IMR-90 (cell line): ENCODE measurements around the gene NECTIN2. TPM values are rescaled to one million over a fixed set of nuclear protein-coding genes. Genes with fewer than 3 reads are reported as not detected.

Source experiments
- ATAC-seq: fragments of 200-7000 bp; cut with Tn5 transposase; 2 replicates; pipeline ENCODE4 v1.9.1; 2020; ENCODE audit warnings: low read depth, mild to moderate bottlenecking, moderate library complexity
- BruUV-seq: library from RNA; stranded (reverse); fragments of 400-500 nt; replicated peaks from 2 replicates; lab custom pipeline; 2021; lab: Mats Ljungman, UMichigan
- CTCF ChIA-PET: fragments of 300-600 bp; formaldehyde crosslinking; extraction: SDS; loops from one replicate; lab custom pipeline; 2021; ENCODE audit warnings: antibody characterized with exemption; lab: Yijun Ruan, JAX
- POLR2A ChIA-PET: fragments of 300-600 bp; sonication (Branson Sonifier 250); formaldehyde crosslinking; loops from one replicate; lab custom pipeline; 2022; ENCODE audit warnings: antibody characterized with exemption; ENCODE audit not compliant: unreplicated experiment; lab: Charles Lee
- DNase-seq: peaks from one replicate; pipeline ENCODE4 v3.0.0; 2013
- H2AFZ ChIP-seq: replicated peaks from 2 replicates; pipeline ENCODE3; 2013; ENCODE audit warnings: low read length, mild to moderate bottlenecking; ENCODE audit not compliant: poor library complexity
- H2AK5ac ChIP-seq: 2 replicates; pipeline ENCODE4 v1.6.1; 2013; ENCODE audit warnings: low read depth, low read length, inconsistent platforms
- H2AK9ac ChIP-seq: replicated peaks from 2 replicates; pipeline ENCODE3; 2013; ENCODE audit warnings: mild to moderate bottlenecking, low read depth, low read length, moderate library complexity; ENCODE audit not compliant: poor library complexity
- H2BK120ac ChIP-seq: 2 replicates; pipeline ENCODE4 v1.6.1; 2013; ENCODE audit warnings: low read depth, low read length, inconsistent platforms
- H2BK15ac ChIP-seq: 3 replicates; pipeline ENCODE4 v1.6.1; 2013; ENCODE audit warnings: low read depth, low read length, inconsistent platforms
- H2BK20ac ChIP-seq: 2 replicates; pipeline ENCODE4 v1.6.1; 2013; ENCODE audit warnings: low read depth, mild to moderate bottlenecking, inconsistent platforms, low read length, moderate library complexity
- H2BK5ac ChIP-seq: 2 replicates; pipeline ENCODE4 v1.6.1; 2013; ENCODE audit warnings: mild to moderate bottlenecking, low read depth, low read length, inconsistent platforms; ENCODE audit not compliant: poor library complexity, severe bottlenecking
- H3K14ac ChIP-seq: replicated peaks from 2 replicates; pipeline ENCODE4 v1.6.1; 2013; ENCODE audit warnings: low read depth, low read length, inconsistent platforms
- H3K18ac ChIP-seq: 2 replicates; pipeline ENCODE4 v1.6.1; 2013; ENCODE audit warnings: low read depth, low read length, control low read depth
- H3K23ac ChIP-seq: 2 replicates; pipeline ENCODE4 v1.6.1; 2013; ENCODE audit warnings: low read depth, low read length, inconsistent platforms
- H3K27ac ChIP-seq: 2 replicates; pipeline ENCODE4 v1.5.1; 2013; ENCODE audit warnings: mild to moderate bottlenecking, control low read depth, low read length; ENCODE audit not compliant: insufficient read depth
- H3K27me3 ChIP-seq: 2 replicates; pipeline ENCODE4 v1.6.1; 2013; ENCODE audit warnings: low read length; ENCODE audit not compliant: control insufficient read depth, insufficient read depth
- H3K36me3 ChIP-seq: 2 replicates; pipeline ENCODE4 v1.6.1; 2013; ENCODE audit warnings: low read length, mixed read lengths; ENCODE audit not compliant: control insufficient read depth, insufficient read depth
- H3K4ac ChIP-seq: 2 replicates; pipeline ENCODE4 v1.6.1; 2013; ENCODE audit warnings: low read depth, low read length, inconsistent platforms
- H3K4me1 ChIP-seq: 2 replicates; pipeline ENCODE4 v1.6.1; 2013; ENCODE audit warnings: low read length, mixed read lengths; ENCODE audit not compliant: control insufficient read depth, insufficient read depth
- H3K4me2 ChIP-seq: 2 replicates; pipeline ENCODE4 v1.6.1; 2013; ENCODE audit warnings: low read depth, mild to moderate bottlenecking, control low read depth, low read length, moderate library complexity
- H3K4me3 ChIP-seq: 2 replicates; pipeline ENCODE4 v1.5.1; 2013; ENCODE audit warnings: low read depth, mild to moderate bottlenecking, control low read depth, low read length, moderate library complexity; ENCODE audit not compliant: insufficient read depth
- H3K56ac ChIP-seq: 2 replicates; pipeline ENCODE4 v1.6.1; 2013; ENCODE audit warnings: low read length, inconsistent platforms; ENCODE audit not compliant: insufficient read depth; ENCODE audit errors: extremely low read depth
- H3K79me1 ChIP-seq, 2 experiments: 2 replicates each; pipeline ENCODE4 v1.6.1; 2013; ENCODE audit warnings: low read length in 2 of 2, inconsistent platforms in 1 of 2, low read depth in 1 of 2
- H3K9ac ChIP-seq: 2 replicates; pipeline ENCODE4 v1.6.1; 2013; ENCODE audit warnings: low read depth, low read length, control low read depth
- H3K9me1 ChIP-seq: 2 replicates; pipeline ENCODE4 v1.6.1; 2013; ENCODE audit warnings: low read length, inconsistent platforms; ENCODE audit not compliant: insufficient read depth
- H3K9me3 ChIP-seq: 2 replicates; pipeline ENCODE4 v1.6.1; 2013; ENCODE audit warnings: low read length; ENCODE audit not compliant: control insufficient read depth, insufficient read depth
- H4K20me1 ChIP-seq: 2 replicates; pipeline ENCODE4 v1.6.1; 2013; ENCODE audit warnings: low read length, inconsistent platforms; ENCODE audit not compliant: insufficient read depth
- H4K5ac ChIP-seq: 2 replicates; pipeline ENCODE4 v1.6.1; 2013; ENCODE audit warnings: mild to moderate bottlenecking, low read depth, low read length, control low read depth
- H4K8ac ChIP-seq, 2 experiments: 2 replicates each; pipeline ENCODE4 v1.6.1; 2013; ENCODE audit warnings: low read depth in 2 of 2, low read length in 2 of 2, control low read depth in 1 of 2, inconsistent platforms in 1 of 2
- H4K91ac ChIP-seq: 2 replicates; pipeline ENCODE4 v1.6.1; 2013; ENCODE audit warnings: low read depth, low read length, inconsistent platforms; ENCODE audit not compliant: insufficient read depth
- CHD1 ChIP-seq: IDR thresholded peaks from 2 replicates; pipeline ENCODE4 v1.6.1; 2012; ENCODE audit warnings: low read depth, low read length, improper control_type of control experiment
- FOS ChIP-seq: fragments of 150-350 bp; IDR thresholded peaks from 2 replicates; pipeline ENCODE4 v1.6.1; 2016; ENCODE audit warnings: low read depth, low read length
- NFE2L2 ChIP-seq: fragments of 150-350 bp; IDR thresholded peaks from 2 replicates; pipeline ENCODE4 v1.6.1; 2016; ENCODE audit warnings: low read depth, mild to moderate bottlenecking, low read length
- POLR2A ChIP-seq: IDR thresholded peaks from 2 replicates; pipeline ENCODE4 v1.6.1; 2012; ENCODE audit warnings: mild to moderate bottlenecking, low read depth, low read length
- RAD21 ChIP-seq: IDR thresholded peaks from 2 replicates; pipeline ENCODE4 v1.6.1; 2012; ENCODE audit warnings: low read length, improper control_type of control experiment
- RCOR1 ChIP-seq: IDR thresholded peaks from 2 replicates; pipeline ENCODE4 v1.6.1; 2012; ENCODE audit warnings: mild to moderate bottlenecking, low read length, improper control_type of control experiment; ENCODE audit not compliant: insufficient replicate concordance
- WGBS, 2 experiments: methylation state at CpG; one replicate each; pipeline versions ENCODE4 v1.1.5 to v1.1.7; 2013; ENCODE audit warnings: missing lambda C conversion rate in 2 of 2; ENCODE audit not compliant: insufficient read length in 1 of 2; ENCODE audit errors: extremely low coverage in 2 of 2; 5-methylcytosine and 5-hydroxymethylcytosine counted together
- dilution Hi-C: fragments of 300-500 bp; cut with HindIII; formaldehyde crosslinking; loops from one replicate; pipeline ENCODE4 v1.14.3; 2018; ENCODE audit warnings: low sequenced_read_pairs; ENCODE audit not compliant: unreplicated experiment
- in situ Hi-C: fragments of 300-500 bp; cut with MboI; formaldehyde crosslinking; loops from 3 replicates; pipeline ENCODE4 v1.14.3; 2019; ENCODE audit warnings: low sequenced_read_pairs, inconsistent platforms, mixed read lengths
- intact Hi-C: fragments of 100-400 bp; cut with micrococcal nuclease; formaldehyde crosslinking; loops from 2 replicates; pipeline ENCODE4 v1.10.0; 2022
- polyA plus RNA-seq, 3 experiments: library from polyadenylated mRNA; depleted of rRNA; stranded (reverse); fragments of >200 nt; gene quantifications; 2 replicates each; pipeline ENCODE4 v1.2.3, GENCODE V29; 2012; ENCODE audit warnings: low replicate concordance in 1 of 3
- total RNA-seq: library from RNA; depleted of rRNA; stranded (reverse); fragments of >200 nt; gene quantifications from 2 replicates; pipeline ENCODE4 v1.2.3, GENCODE V29; 2012
- TF ChIP-seq, protein P1 (sequence below): conservative IDR thresholded peaks from 2 replicates; pipeline ENCODE4 v1.5.1; 2012; ENCODE audit warnings: mild to moderate bottlenecking, low read depth, low read length, improper control_type of control experiment

NECTIN2 gene
- total and polyA plus RNA-seq, 2 of the 4 experiments (the other 2 are of a cell fraction), result 77.8 to 170 TPM

DNA sequence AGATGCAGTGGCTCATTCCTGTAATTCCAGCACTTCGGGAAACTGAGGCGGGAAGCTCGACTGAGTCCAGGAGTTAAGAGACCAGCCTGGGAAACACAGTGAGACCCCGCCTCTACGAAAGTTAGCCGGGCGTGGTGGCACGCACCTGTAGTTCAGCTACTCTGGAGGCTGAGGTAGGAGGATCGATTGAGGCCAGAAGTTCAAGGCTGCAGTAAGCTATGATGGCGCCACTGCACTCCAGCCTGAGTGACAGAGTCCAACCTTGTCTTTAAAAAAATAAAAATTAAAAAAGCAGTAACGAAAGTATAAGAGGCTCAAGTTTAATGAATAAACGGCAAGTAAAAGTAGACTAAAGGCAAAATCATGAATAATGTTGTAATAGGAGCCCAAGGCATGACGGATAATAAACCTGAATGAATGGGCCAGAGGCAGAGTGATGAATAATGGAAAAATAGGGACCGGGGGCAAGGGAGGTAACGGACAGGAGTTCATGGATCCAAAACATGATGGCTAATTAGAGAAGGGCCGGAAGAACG is 43.8 kb downstream of the NECTIN2 start:
- H3K27ac ChIP-seq, result peak overlapping the region; percentile 37; the same call in 1 of the 2 replicates
- H3K4ac ChIP-seq, result peak overlapping the region; percentile 81
- TF ChIP-seq CHD1 (no peak), RCOR1 (no peak), POLR2A (no peak), FOS (no peak), RAD21 (no peak), NFE2L2 (no peak)
- TF ChIP-seq, protein P1, sequence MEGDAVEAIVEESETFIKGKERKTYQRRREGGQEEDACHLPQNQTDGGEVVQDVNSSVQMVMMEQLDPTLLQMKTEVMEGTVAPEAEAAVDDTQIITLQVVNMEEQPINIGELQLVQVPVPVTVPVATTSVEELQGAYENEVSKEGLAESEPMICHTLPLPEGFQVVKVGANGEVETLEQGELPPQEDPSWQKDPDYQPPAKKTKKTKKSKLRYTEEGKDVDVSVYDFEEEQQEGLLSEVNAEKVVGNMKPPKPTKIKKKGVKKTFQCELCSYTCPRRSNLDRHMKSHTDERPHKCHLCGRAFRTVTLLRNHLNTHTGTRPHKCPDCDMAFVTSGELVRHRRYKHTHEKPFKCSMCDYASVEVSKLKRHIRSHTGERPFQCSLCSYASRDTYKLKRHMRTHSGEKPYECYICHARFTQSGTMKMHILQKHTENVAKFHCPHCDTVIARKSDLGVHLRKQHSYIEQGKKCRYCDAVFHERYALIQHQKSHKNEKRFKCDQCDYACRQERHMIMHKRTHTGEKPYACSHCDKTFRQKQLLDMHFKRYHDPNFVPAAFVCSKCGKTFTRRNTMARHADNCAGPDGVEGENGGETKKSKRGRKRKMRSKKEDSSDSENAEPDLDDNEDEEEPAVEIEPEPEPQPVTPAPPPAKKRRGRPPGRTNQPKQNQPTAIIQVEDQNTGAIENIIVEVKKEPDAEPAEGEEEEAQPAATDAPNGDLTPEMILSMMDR, result no peak
- WGBS, 2 experiments, result 52% methylated on average over 11 of the region's 17 CpGs; no CpG with 5 or more reads in 1 of the 2 experiments
- H4K20me1 ChIP-seq, result peaks cover 10% of the 10 kb centered on the region; the same call in 1 of the 2 replicates
- H2BK120ac ChIP-seq, result no peak overlapping the region; the same call in 1 of the 2 replicates
- peak overlapping the region; percentile 49 for H3K4me3 ChIP-seq
- DNase-seq, result no peak
- H4K8ac ChIP-seq, result peak overlapping the region; percentile 45 to 94
- H2BK20ac ChIP-seq, result no peak overlapping the region
- peak overlapping the region; percentile 17; the same call in 1 of the 2 replicates for H3K9ac ChIP-seq
- no peak overlapping the region for H2BK5ac ChIP-seq
- ChIA-PET CTCF (interaction anchor here (1.1 kb wide), 1 partner anchor 35 kb away, joined by 3 read pairs; no protein-coding TSS in a partner anchor), POLR2A (no interaction called here)
- no TSS peak for BruUV-seq
- H3K27me3 ChIP-seq, result no peaks in the 10 kb centered on the region
- peaks cover 13 to 34% of the 10 kb centered on the region in 2 experiments for H3K79me1 ChIP-seq
- peaks cover 4% of the 10 kb centered on the region for H3K4me1 ChIP-seq
- peak overlapping the region; percentile 81 for H3K4me2 ChIP-seq
- no peak overlapping the region for H4K5ac ChIP-seq
- H3K14ac ChIP-seq, result peak overlapping the region; percentile 89
- peaks cover 39% of the 10 kb centered on the region for H3K36me3 ChIP-seq
- peak overlapping the region; percentile 91 for H2AFZ ChIP-seq
- dilution Hi-C loops, result no loop called here
- no peak overlapping the region for H3K18ac ChIP-seq
- 0 out of 2 replicates have a peak overlapping the region, but pooled peaks have one; percentile 32 for H3K23ac ChIP-seq
- H2AK9ac ChIP-seq, result peak overlapping the region; percentile 87
- H3K9me3 ChIP-seq, result no peaks in the 10 kb centered on the region
- H3K56ac ChIP-seq, result peak overlapping the region; percentile 74
- H2AK5ac ChIP-seq, result peak overlapping the region; percentile 51; the same call in 1 of the 2 replicates
- no peak overlapping the region for H2BK15ac ChIP-seq
- ATAC-seq, result no peak
- peaks cover 7% of the 10 kb centered on the region for H3K9me1 ChIP-seq
- intact Hi-C loops, result loop anchor here (2.0 kb wide), 1 partner anchor 43 kb away; the partner anchor contains the start of gene NECTIN2
- peak overlapping the region; percentile 42; the same call in 1 of the 2 replicates for H4K91ac ChIP-seq
- in situ Hi-C loops, result no loop called here
